OCI-LY7 (cell line): Measurements from ENCODE around the gene NCKIPSD. TPM values are rescaled to one million over a fixed set of nuclear protein-coding genes. Genes with fewer than 3 reads are reported as not detected.

Experiments used
- BruUV-seq: library from RNA; stranded (reverse); fragments of 400-500 nt; replicated peaks from 2 replicates; lab custom pipeline; 2021; lab: Mats Ljungman, UMichigan
- CTCF ChIA-PET: fragments of 300-600 bp; sonication (Branson Sonifier 250); formaldehyde crosslinking; loops from one replicate; lab custom pipeline; 2022; ENCODE audit warnings: antibody characterized with exemption; ENCODE audit not compliant: unreplicated experiment; lab: Charles Lee
- POLR2A ChIA-PET: fragments of 300-600 bp; sonication (Branson Sonifier 250); formaldehyde crosslinking; loops from one replicate; lab custom pipeline; 2022; ENCODE audit warnings: antibody characterized with exemption; lab: Charles Lee
- DNase-seq: peaks from one replicate; pipeline ENCODE4 v3.0.0-alpha.2; 2015; ENCODE audit warnings: low spot score
- H2AFZ ChIP-seq: fragments of 200-600 bp; sonication (generic), shearing (Covaris generic); 2 replicates; pipeline ENCODE4 v1.6.1; 2014; ENCODE audit warnings: mild to moderate bottlenecking, antibody characterized with exemption, low read length, moderate library complexity
- H3K27ac ChIP-seq: fragments of 200-600 bp; sonication (generic); 2 replicates; pipeline ENCODE4 v1.5.1; 2014; ENCODE audit warnings: mixed run types, low read depth, mild to moderate bottlenecking, moderate library complexity, low read length, inconsistent platforms; ENCODE audit not compliant: poor library complexity, severe bottlenecking
- H3K36me3 ChIP-seq: fragments of 200-600 bp; sonication (generic); 2 replicates; pipeline ENCODE4 v1.6.1; 2014; ENCODE audit warnings: mild to moderate bottlenecking, antibody characterized with exemption, low read length, moderate library complexity, mixed read lengths; ENCODE audit not compliant: insufficient read depth
- H3K4me1 ChIP-seq: fragments of 200-600 bp; sonication (generic); 2 replicates; pipeline ENCODE4 v1.5.1; 2014; ENCODE audit warnings: mild to moderate bottlenecking, low read length; ENCODE audit not compliant: insufficient read depth, poor library complexity, severe bottlenecking
- H3K4me2 ChIP-seq: fragments of 200-600 bp; sonication (generic); 2 replicates; pipeline ENCODE4 v1.6.1; 2014; ENCODE audit warnings: mild to moderate bottlenecking, low read length
- H3K4me3 ChIP-seq: fragments of 200-600 bp; sonication (generic); 2 replicates; pipeline ENCODE4 v1.5.1; 2014; ENCODE audit warnings: mild to moderate bottlenecking, low read depth, low read length; ENCODE audit not compliant: poor library complexity, severe bottlenecking
- H3K79me2 ChIP-seq: fragments of 200-600 bp; sonication (generic); 2 replicates; pipeline ENCODE4 v1.6.1; 2016; ENCODE audit warnings: low read depth, mild to moderate bottlenecking, low read length, moderate library complexity, mixed read lengths; ENCODE audit not compliant: insufficient read depth
- H3K9me2 ChIP-seq: fragments of 200-600 bp; sonication (generic); 2 replicates; pipeline ENCODE4 v1.6.1; 2016; ENCODE audit warnings: mild to moderate bottlenecking, low read length, mixed read lengths; ENCODE audit not compliant: insufficient read depth
- H3K9me3 ChIP-seq: fragments of 200-600 bp; sonication (generic); 2 replicates; pipeline ENCODE4 v1.6.1; 2014; ENCODE audit warnings: mild to moderate bottlenecking, mixed run types, low read length, mixed read lengths
- H4K20me1 ChIP-seq: fragments of 200-600 bp; sonication (generic); 2 replicates; pipeline ENCODE4 v1.6.1; 2014; ENCODE audit warnings: mild to moderate bottlenecking, antibody characterized with exemption, low read length, moderate library complexity, mixed read lengths; ENCODE audit not compliant: insufficient read depth
- CTCF ChIP-seq: fragments of 200-600 bp; sonication (generic); conservative IDR thresholded peaks from 2 replicates; pipeline ENCODE4 v1.5.1; 2014; ENCODE audit warnings: mild to moderate bottlenecking, antibody characterized with exemption, low read length, moderate library complexity, mixed read lengths
- EZH2phosphoT487 ChIP-seq: fragments of 200-600 bp; sonication (generic); IDR thresholded peaks from 2 replicates; pipeline ENCODE4 v1.6.1; 2018; ENCODE audit warnings: low read depth, borderline replicate concordance, mild to moderate bottlenecking, mixed run types, antibody characterized with exemption, low read length, moderate library complexity, mixed read lengths
- intact Hi-C: fragments of 100-400 bp; cut with micrococcal nuclease; formaldehyde crosslinking; loops from one replicate; pipeline ENCODE4 v1.10.0; 2022; ENCODE audit not compliant: unreplicated experiment
- total RNA-seq, 2 experiments: library from RNA; depleted of rRNA in 1 of 2; stranded (reverse); fragments of >200 nt in 1 of 2; shearing (Covaris generic) in 1 of 2; gene quantifications; 2 replicates each; pipeline ENCODE4 v1.2.3, GENCODE V29; 2014 to 2022

Gene NCKIPSD
- total RNA-seq, 2 experiments from 2014 or later, result 34.8 to 39.9 TPM

- BruUV-seq, result no TSS peak
- H3K27ac ChIP-seq, result no peak overlapping the region
- ChIA-PET POLR2A (interaction anchor here (0.6 kb wide), 1 partner anchor 290 kb away, joined by 3 read pairs; no protein-coding TSS in a partner anchor), CTCF (no interaction called here)
- no peak overlapping the region for H3K4me3 ChIP-seq
- peaks cover under 1% of the 10 kb centered on the region; the same call in 1 of the 2 replicates for H3K79me2 ChIP-seq
- peaks cover 15% of the 10 kb centered on the region for H3K4me1 ChIP-seq
- TF ChIP-seq CTCF, result no peak
- no peak for TF ChIP-seq EZH2phosphoT487
- peaks cover 83% of the 10 kb centered on the region for H3K36me3 ChIP-seq
- no peaks in the 10 kb centered on the region for H3K9me3 ChIP-seq
- H4K20me1 ChIP-seq, result no peaks in the 10 kb centered on the region
- H3K4me2 ChIP-seq, result no peak overlapping the region
- no peaks in the 10 kb centered on the region for H3K9me2 ChIP-seq
- intact Hi-C loops, result no loop called here
- no peak overlapping the region for H2AFZ ChIP-seq
- no peak for DNase-seq
Measured at GRCh38 chr3:48690846-48691458, 5.2 kb upstream of the NCKIPSD start.

- DNase-seq, result no peak
- H3K4me1 ChIP-seq, result peaks cover 20% of the 10 kb centered on the region
- H3K9me2 ChIP-seq, result no peaks in the 10 kb centered on the region
- H3K27ac ChIP-seq, result no peak overlapping the region
- peaks cover 71% of the 10 kb centered on the region for H3K36me3 ChIP-seq
- no peak overlapping the region for H3K4me3 ChIP-seq
- peaks cover 5% of the 10 kb centered on the region; the same call in 1 of the 2 replicates for H3K79me2 ChIP-seq
- H2AFZ ChIP-seq, result no peak overlapping the region
- H3K4me2 ChIP-seq, result no peak overlapping the region
- no peaks in the 10 kb centered on the region for H4K20me1 ChIP-seq
- no TSS peak for BruUV-seq
- ChIA-PET POLR2A (no interaction called here), CTCF (no interaction called here)
- no peaks in the 10 kb centered on the region for H3K9me3 ChIP-seq
- intact Hi-C loops, result no loop called here
- TF ChIP-seq EZH2phosphoT487, result no peak
- TF ChIP-seq CTCF, result no peak
Measured at GRCh38 chr3:48689384-48689783, 3.7 kb upstream of the NCKIPSD start.

- peaks cover 7% of the 10 kb centered on the region; the same call in 1 of the 2 replicates for H3K79me2 ChIP-seq
- H3K9me3 ChIP-seq, result no peaks in the 10 kb centered on the region
- TF ChIP-seq CTCF (no peak), EZH2phosphoT487 (no peak)
- peaks cover 64% of the 10 kb centered on the region for H3K36me3 ChIP-seq
- no peak overlapping the region for H3K4me2 ChIP-seq
- peaks cover 27% of the 10 kb centered on the region for H3K4me1 ChIP-seq
- H4K20me1 ChIP-seq, result no peaks in the 10 kb centered on the region
- no peak overlapping the region for H3K4me3 ChIP-seq
- CTCF ChIA-PET, result interaction anchor here (0.6 kb wide), 2 partner anchors 63 to 178 kb away, joined by 3 read pairs; no protein-coding TSS in a partner anchor
- H3K27ac ChIP-seq, result no peak overlapping the region
- intact Hi-C loops, result no loop called here
- no peaks in the 10 kb centered on the region for H3K9me2 ChIP-seq
- H2AFZ ChIP-seq, result no peak overlapping the region
- BruUV-seq, result no TSS peak
- POLR2A ChIA-PET, result no interaction called here
- DNase-seq, result no peak
Measured at GRCh38 chr3:48688737-48689075, 3.0 kb upstream of the NCKIPSD start.
